IgD-negative memory B cell (primary cell): Measurements from ENCODE around the gene PRPF19. TPM values are rescaled to one million over a fixed set of nuclear protein-coding genes. Genes with fewer than 3 reads are reported as not detected.

Experiments
- H3K27ac Mint-ChIP-seq, 3 donors: one replicate each; pipeline ENCODE4 v1.8.0; 2020 to 2022; ENCODE audit warnings: mild to moderate bottlenecking in 3 of 3, mixed read lengths in 3 of 3, moderate library complexity in 1 of 3
- H3K27me3 Mint-ChIP-seq: one replicate; pipeline ENCODE4 v1.8.0; 2021; ENCODE audit warnings: mixed read lengths
- H3K36me3 Mint-ChIP-seq: one replicate; pipeline ENCODE4 v1.8.0; 2020; ENCODE audit warnings: mild to moderate bottlenecking, mixed read lengths
- H3K4me1 Mint-ChIP-seq, 3 donors: one replicate each; pipeline ENCODE4 v1.8.0; 2020 to 2022; ENCODE audit warnings: mixed read lengths in 3 of 3, mild to moderate bottlenecking in 1 of 3
- H3K4me3 Mint-ChIP-seq, 4 donors: one replicate each; pipeline ENCODE4 v1.8.0; 2020 to 2022; ENCODE audit warnings: mild to moderate bottlenecking in 4 of 4, mixed read lengths in 4 of 4, moderate library complexity in 3 of 4
- H3K9me3 Mint-ChIP-seq, 3 donors: one replicate each; pipeline ENCODE4 v1.8.0; 2020 to 2021; ENCODE audit warnings: mixed read lengths in 3 of 3, mild to moderate bottlenecking in 1 of 3
- polyA plus RNA-seq: library from polyadenylated mRNA; unstranded; fragments of 300-500 nt; fragmentation: Illumina TruSeq; gene quantifications from one replicate; pipeline ENCODE4 v1.2.3, GENCODE V29; 2021

Gene PRPF19
- polyA plus RNA-seq, 1 donor from 2014 or later: 18.5 TPM

- Mint-ChIP-seq H3K4me3 (no peak overlapping the region), H3K4me1 (peaks cover 1 to 12% (median 4%) of the 10 kb centered on the region in 3 donors), H3K27ac (no peak overlapping the region), H3K9me3 (no peaks in the 10 kb centered on the region), H3K27me3 (no peaks in the 10 kb centered on the region), H3K36me3 (peaks cover 14% of the 10 kb centered on the region)
Observed at GRCh38 chr11:60895687-60896086, 10.7 kb downstream of the PRPF19 start.

DNA sequence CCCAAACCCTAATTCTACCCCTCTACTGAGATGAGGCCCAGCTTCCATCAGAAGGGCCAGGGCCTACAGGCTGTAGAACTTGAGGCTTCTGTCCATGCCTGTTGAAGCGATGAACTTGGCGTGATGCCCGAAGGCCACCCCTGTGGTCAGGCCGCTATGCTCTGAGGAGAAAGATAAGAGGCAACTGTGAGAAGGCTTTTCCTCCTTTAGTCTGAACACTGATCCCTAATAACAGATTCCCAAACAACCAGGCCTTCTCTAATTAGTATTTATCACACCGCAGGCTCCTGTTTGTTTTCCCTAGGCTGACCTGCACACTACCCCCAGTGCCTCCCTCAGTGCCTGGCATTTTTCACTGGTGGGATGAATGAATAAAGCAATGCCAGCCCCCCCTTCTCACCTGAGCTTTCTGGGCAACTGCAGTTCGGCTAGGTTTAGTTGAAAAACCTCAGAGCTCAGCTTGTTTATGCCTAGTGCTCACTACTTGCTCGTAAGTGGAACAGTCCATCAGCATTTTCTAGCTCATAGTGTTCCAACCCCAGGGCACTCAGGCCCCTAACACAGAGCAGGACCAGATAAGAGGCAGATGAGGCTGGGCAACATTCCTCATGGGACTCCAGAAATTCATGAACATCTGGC lies 15.2 kb downstream of the PRPF19 start:
- Mint-ChIP-seq H3K27me3 (no peaks in the 10 kb centered on the region), H3K36me3 (peaks cover 3% of the 10 kb centered on the region), H3K4me1 (peaks cover 0 to 1% (median 0%) of the 10 kb centered on the region in 3 donors), H3K9me3 (no peaks in the 10 kb centered on the region), H3K27ac (peak overlapping the region in 1 of 3 donors; percentile 31), H3K4me3 (peak overlapping the region in 1 of 4 donors; percentile 26)

- Mint-ChIP-seq H3K27me3 (no peaks in the 10 kb centered on the region), H3K36me3 (peaks cover 3% of the 10 kb centered on the region), H3K9me3 (no peaks in the 10 kb centered on the region), H3K4me1 (peaks cover 0 to 1% (median 0%) of the 10 kb centered on the region in 3 donors), H3K27ac (no peak overlapping the region), H3K4me3 (no peak overlapping the region)
Observed at GRCh38 chr11:60890696-60891095, 15.7 kb downstream of the PRPF19 start.

DNA sequence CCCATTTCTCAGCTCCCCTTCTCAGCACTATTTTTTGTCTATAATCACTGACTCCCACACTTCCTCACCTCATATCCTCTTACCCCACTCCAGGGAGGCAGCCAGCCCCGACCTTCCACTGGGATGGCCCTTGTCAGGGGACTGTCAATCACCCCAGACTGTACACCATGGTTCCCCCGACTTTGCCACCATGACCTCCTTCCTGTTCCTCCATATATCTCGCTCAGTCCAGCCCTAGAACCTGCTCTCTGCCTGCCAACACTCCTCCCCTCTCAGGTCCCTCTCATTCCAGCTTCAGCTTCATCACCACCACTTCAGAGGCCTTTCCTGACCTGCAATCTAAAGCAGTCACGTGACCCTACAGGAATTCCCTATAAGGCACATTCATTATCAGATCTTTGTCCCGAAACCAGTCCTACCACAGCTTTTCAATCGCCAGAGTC lies 16.5 kb downstream of the PRPF19 start:
- Mint-ChIP-seq H3K9me3 (no peaks in the 10 kb centered on the region), H3K36me3 (peaks cover 3% of the 10 kb centered on the region), H3K4me1 (peaks cover 0 to 1% (median 0%) of the 10 kb centered on the region in 3 donors), H3K4me3 (no peak overlapping the region), H3K27ac (peak overlapping the region in 1 of 3 donors; percentile 85), H3K27me3 (no peaks in the 10 kb centered on the region)

GRCh38 chr11:60887556-60887955 lies 18.8 kb downstream of the PRPF19 start:
- Mint-ChIP-seq H3K27ac (peak overlapping the region in 2 of 3 donors; percentile 60 to 64), H3K9me3 (no peaks in the 10 kb centered on the region), H3K27me3 (no peaks in the 10 kb centered on the region), H3K4me1 (no peaks in the 10 kb centered on the region), H3K4me3 (no peak overlapping the region), H3K36me3 (no peaks in the 10 kb centered on the region)

DNA sequence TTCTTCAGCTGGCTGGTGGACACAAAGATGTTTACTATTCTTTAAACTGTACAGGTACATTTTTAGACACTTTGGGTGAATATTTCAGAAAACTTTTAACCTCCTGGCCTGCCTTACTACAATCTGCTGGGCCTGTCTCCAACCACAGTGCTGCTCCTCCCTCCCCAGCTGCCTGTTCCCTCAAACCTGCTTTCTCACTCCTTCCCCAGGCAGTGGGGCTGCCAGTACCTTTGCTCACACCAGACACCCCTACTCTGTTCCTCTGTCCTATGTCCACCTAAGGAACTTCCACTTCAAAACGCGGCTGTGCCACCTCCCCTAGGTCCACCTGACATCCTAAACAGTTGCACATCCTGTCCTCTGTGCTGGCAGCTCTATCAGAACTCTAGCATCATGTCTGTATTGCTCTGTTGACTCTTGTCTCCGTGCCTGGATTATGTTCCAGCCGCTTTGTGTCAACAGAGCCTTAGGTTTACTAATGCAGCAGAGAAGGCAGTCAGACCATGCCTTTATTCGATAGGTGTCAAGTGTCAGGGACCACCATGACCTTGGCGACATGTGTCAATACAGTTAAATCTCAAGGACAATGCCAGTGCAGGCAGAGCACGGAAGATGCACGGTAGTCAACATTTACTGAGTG lies 25.6 kb downstream of the PRPF19 start:
- Mint-ChIP-seq H3K36me3 (no peaks in the 10 kb centered on the region), H3K4me3 (no peak overlapping the region)

DNA sequence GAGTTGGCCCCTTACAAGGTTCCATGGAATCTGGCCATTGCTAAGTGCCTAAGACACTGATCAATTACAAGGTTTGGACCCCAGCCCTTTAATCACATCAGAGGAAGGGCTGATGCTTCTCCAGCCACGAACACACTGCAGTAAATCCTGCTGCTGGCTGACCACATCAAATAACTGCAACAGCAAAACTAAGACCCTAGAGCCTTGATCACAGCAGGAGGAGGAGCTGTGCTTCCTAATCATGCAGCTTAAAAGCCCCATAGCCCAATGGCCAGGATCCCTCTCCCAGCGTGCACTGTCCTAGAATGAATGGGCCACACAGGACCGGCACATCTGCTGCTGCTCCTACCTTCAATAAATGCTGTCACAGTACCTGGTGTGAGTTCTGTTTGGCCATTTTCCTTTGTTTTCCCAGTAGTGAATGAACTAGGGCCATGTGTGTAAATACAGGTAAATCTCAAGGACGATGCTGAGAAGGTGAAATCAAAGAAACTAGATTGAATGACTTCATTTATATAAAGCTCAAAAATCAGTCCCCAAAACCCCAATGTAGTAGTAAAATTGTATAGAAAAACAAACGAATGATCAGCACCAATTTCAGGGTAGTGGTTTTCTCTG lies 26.3 kb downstream of the PRPF19 start:
- Mint-ChIP-seq H3K36me3 (no peaks in the 10 kb centered on the region), H3K27me3 (no peaks in the 10 kb centered on the region), H3K4me3 (no peak overlapping the region)

More for the DNA sequence above, 25.6 kb downstream of the PRPF19 start:
- Mint-ChIP-seq H3K27ac (no peak overlapping the region), H3K27me3 (no peaks in the 10 kb centered on the region), H3K9me3 (no peaks in the 10 kb centered on the region), H3K4me1 (no peaks in the 10 kb centered on the region)

DNA sequence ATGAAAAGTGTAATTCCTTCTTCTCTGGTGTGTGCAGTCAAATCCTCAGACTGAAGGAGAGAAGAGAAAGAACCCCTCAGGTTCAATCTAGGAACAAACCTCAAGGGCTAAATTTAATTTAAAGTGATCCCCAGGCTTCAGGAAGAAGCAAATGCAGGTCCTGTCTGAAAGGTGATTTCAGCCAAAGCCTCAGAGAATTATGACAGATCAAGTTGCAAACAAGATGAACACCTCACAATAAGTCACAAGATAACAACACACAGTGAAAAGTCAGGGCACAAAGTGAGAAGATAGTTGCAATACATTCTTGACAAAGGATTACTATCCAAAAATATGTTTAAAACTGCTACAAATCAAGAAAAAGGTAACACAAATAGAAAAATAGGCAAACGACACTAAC lies 27.3 kb downstream of the PRPF19 start:
- H3K4me3 Mint-ChIP-seq: no peak overlapping the region
- H3K9me3 Mint-ChIP-seq: no peaks in the 10 kb centered on the region
- H3K36me3 Mint-ChIP-seq: no peaks in the 10 kb centered on the region
- H3K27me3 Mint-ChIP-seq: no peaks in the 10 kb centered on the region
- no peaks in the 10 kb centered on the region for H3K4me1 Mint-ChIP-seq
- H3K27ac Mint-ChIP-seq: no peak overlapping the region

More for the DNA sequence above, 26.3 kb downstream of the PRPF19 start:
- Mint-ChIP-seq H3K9me3 (no peaks in the 10 kb centered on the region), H3K27ac (no peak overlapping the region), H3K4me1 (no peaks in the 10 kb centered on the region)

- no peak overlapping the region for H3K27ac Mint-ChIP-seq
- no peaks in the 10 kb centered on the region for H3K36me3 Mint-ChIP-seq
- no peaks in the 10 kb centered on the region for H3K27me3 Mint-ChIP-seq
- H3K4me1 Mint-ChIP-seq: no peaks in the 10 kb centered on the region
- H3K9me3 Mint-ChIP-seq: no peaks in the 10 kb centered on the region
- H3K4me3 Mint-ChIP-seq: no peak overlapping the region
Observed at GRCh38 chr11:60878245-60879101, 27.9 kb downstream of the PRPF19 start.

DNA sequence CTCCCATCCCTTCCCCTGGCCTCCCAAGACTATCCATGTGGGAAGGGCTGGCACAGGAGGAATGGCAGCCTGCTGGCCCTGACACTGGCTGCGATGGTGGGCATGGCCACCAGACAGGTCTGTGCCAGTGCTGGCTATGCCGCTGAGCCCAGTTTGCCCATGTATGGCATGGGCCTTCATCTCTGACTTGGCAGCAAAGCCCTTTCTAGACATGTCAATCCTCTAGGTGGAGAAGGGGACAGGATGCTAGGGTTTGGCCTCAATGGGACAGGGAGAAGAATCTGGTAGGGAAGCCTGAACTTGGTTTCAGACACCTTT lies 30.3 kb downstream of the PRPF19 start:
- no peak overlapping the region for H3K4me3 Mint-ChIP-seq
- no peaks in the 10 kb centered on the region for H3K27me3 Mint-ChIP-seq
- H3K9me3 Mint-ChIP-seq: no peaks in the 10 kb centered on the region
- H3K4me1 Mint-ChIP-seq: no peaks in the 10 kb centered on the region
- no peaks in the 10 kb centered on the region for H3K36me3 Mint-ChIP-seq
- no peak overlapping the region for H3K27ac Mint-ChIP-seq

- Mint-ChIP-seq H3K4me1 (no peaks in the 10 kb centered on the region), H3K4me3 (no peak overlapping the region), H3K36me3 (no peaks in the 10 kb centered on the region), H3K27me3 (no peaks in the 10 kb centered on the region), H3K9me3 (no peaks in the 10 kb centered on the region), H3K27ac (no peak overlapping the region)
Observed at GRCh38 chr11:60875366-60876167, 30.8 kb downstream of the PRPF19 start.

DNA sequence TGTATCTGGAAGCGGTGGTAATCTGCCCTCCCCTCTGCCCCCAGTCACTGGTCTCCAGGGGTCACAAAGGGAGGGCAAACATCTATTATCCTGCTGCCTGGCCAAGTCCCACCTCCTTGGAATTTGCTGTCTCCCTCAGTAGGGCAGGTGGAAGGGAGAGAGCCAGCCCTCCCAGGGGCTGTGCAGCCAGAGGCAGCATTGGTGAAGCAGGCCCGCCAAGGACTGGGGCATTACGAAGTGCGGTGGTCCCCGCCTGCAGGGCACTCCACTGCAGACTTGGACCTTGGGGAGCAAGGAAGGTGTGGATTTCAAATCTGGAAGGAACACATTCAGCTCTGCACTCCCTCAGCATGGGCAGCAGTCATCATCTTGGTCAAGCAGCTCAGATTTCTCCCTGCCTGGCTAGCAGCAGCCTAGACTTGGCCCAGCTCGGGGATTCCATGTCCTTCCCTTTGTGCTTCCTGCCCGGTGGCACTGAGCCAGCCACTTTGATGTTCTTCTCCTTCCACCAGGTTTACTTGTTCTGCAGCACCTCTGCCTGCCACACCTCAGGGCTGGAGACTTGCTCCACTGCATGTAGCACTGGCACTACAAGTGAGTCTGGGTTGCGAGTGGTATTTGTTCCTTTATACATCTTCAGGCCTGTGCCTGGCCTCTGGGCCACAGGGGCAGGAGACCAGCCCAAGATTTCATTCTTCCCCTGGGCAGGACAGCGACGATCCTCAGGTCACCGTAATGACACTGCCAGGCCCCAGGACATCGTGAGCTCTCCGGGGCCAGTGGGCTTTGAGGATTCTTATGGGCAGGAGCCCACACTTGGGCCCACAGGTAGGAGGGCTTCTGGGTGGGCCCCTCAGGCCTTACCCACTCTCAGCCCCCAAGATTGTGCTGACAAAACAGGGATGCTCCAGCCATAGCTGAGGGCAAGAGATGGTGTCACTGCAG lies 31.7 kb downstream of the PRPF19 start:
- Mint-ChIP-seq H3K9me3 (no peaks in the 10 kb centered on the region), H3K36me3 (no peaks in the 10 kb centered on the region), H3K4me3 (no peak overlapping the region), H3K4me1 (no peaks in the 10 kb centered on the region), H3K27ac (no peak overlapping the region), H3K27me3 (no peaks in the 10 kb centered on the region)

DNA sequence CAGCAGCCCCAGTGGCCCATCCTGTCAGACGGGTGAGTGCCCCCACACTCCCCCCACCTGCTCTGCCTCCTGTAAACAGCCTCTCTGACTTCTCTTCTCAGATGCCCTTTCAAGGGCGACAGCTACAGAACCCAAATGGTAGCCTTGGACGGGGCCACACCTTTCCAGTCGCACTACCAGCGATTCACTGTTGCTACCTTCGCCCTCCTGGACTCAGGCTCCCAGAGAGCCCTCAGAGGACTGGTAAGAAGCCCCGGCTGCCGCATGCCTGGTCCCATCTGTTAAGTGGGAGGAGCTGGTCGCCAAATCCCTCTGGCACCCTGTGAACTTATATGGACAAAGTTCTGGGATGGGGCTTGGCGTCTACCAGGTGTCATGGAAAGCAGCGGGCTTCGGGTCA lies 32.9 kb downstream of the PRPF19 start:
- no peaks in the 10 kb centered on the region for H3K36me3 Mint-ChIP-seq
- no peaks in the 10 kb centered on the region for H3K4me1 Mint-ChIP-seq
- H3K9me3 Mint-ChIP-seq: no peaks in the 10 kb centered on the region
- H3K27me3 Mint-ChIP-seq: no peaks in the 10 kb centered on the region
- H3K4me3 Mint-ChIP-seq: no peak overlapping the region
- H3K27ac Mint-ChIP-seq: no peak overlapping the region
